HCT116 (cell line): ENCODE data around the gene OR9Q1. TPM values are rescaled to one million over a fixed set of nuclear protein-coding genes. Genes with fewer than 3 reads are reported as not detected.

Source experiments
- ATAC-seq: fragments of 200-7000 bp; cut with Tn5 transposase; 2 replicates; pipeline ENCODE4 v1.9.1; 2020; ENCODE audit warnings: mild to moderate bottlenecking, moderate library complexity
- BruUV-seq: library from RNA; stranded (reverse); fragments of 400-500 nt; replicated peaks from 2 replicates; lab custom pipeline; 2021; lab: Mats Ljungman, UMichigan
- CTCF ChIA-PET: fragments of 300-600 bp; sonication (Branson Sonifier 250); formaldehyde crosslinking; loops from one replicate; lab custom pipeline; 2021; ENCODE audit warnings: antibody characterized with exemption; lab: Charles Lee
- POLR2A ChIA-PET: fragments of 300-600, 350-600 bp; sonication (Branson Sonifier 250); formaldehyde crosslinking; loops from one replicate; lab custom pipeline; 2021; ENCODE audit warnings: antibody characterized with exemption; lab: Charles Lee
- RAD21 ChIA-PET, 2 experiments: fragments of 300-600 bp; sonication (Branson Sonifier 250); formaldehyde crosslinking; loops; one replicate each; lab custom pipeline; 2023; ENCODE audit warnings: low total read pairs in 2 of 2; ENCODE audit not compliant: uncharacterized antibody in 2 of 2, unreplicated experiment in 2 of 2, low non-redundant PET in 1 of 2; lab: Charles Lee
- DNase-seq: peaks from one replicate; pipeline ENCODE4 v3.0.0-alpha.2; 2010; ENCODE audit warnings: low read depth, low spot score
- H2AFZ ChIP-seq: fragments of 200-600 bp; shearing (Covaris generic), sonication (generic); 2 replicates; pipeline ENCODE4 v1.6.1; 2017; ENCODE audit warnings: low read depth, mixed run types, mixed read lengths, antibody characterized with exemption, low read length; ENCODE audit not compliant: poor library complexity, severe bottlenecking
- H3K27ac ChIP-seq: 2 replicates; pipeline ENCODE4 v1.5.1; 2012; ENCODE audit warnings: low read depth, low read length
- H3K27me3 ChIP-seq: fragments of 200-600 bp; sonication (generic); 2 replicates; pipeline ENCODE4 v1.6.1; 2016; ENCODE audit warnings: mixed run types, low read length, mixed read lengths; ENCODE audit not compliant: insufficient read depth
- H3K36me3 ChIP-seq, 2 experiments: fragments of 200-500 bp in 1 of 2; fragments of 200-600 bp in 1 of 2; sonication (Bioruptor generic) in 1 of 2; sonication (generic) in 1 of 2; 2 replicates each; pipeline versions ENCODE4 v1.5.1 to v1.6.1; 2014 to 2016; ENCODE audit warnings: low read length in 2 of 2, inconsistent platforms in 1 of 2, mixed read lengths in 1 of 2, mixed run types in 1 of 2; ENCODE audit not compliant: insufficient read depth in 2 of 2, control insufficient read depth in 1 of 2
- H3K4me1 ChIP-seq, 2 experiments: fragments of 200-600 bp in 1 of 2; sonication (generic) in 1 of 2; 2 replicates each; pipeline versions ENCODE4 v1.5.1 to v1.6.1; 2012 to 2017; ENCODE audit warnings: low read length in 2 of 2, inconsistent platforms in 1 of 2, mild to moderate bottlenecking in 1 of 2, mixed read lengths in 1 of 2, mixed run types in 1 of 2, moderate library complexity in 1 of 2; ENCODE audit not compliant: insufficient read depth in 2 of 2, control insufficient read depth in 1 of 2
- H3K4me2 ChIP-seq: fragments of 200-600 bp; sonication (generic); 2 replicates; pipeline ENCODE4 v1.6.1; 2017; ENCODE audit warnings: mixed run types, low read length, mixed read lengths
- H3K4me3 ChIP-seq, 2 experiments: fragments of 200-600 bp in 1 of 2; sonication (generic) in 1 of 2; replicated peaks in 1 of 2; 2 replicates each; pipeline ENCODE4 v1.5.1; 2011 to 2016; ENCODE audit warnings: low read length in 2 of 2, control low read depth in 1 of 2, low read depth in 1 of 2, mild to moderate bottlenecking in 1 of 2, mixed read lengths in 1 of 2, mixed run types in 1 of 2
- H3K79me2 ChIP-seq: fragments of 200-600 bp; sonication (generic); 2 replicates; pipeline ENCODE4 v1.6.1; 2017; ENCODE audit warnings: mild to moderate bottlenecking, mixed run types, low read length, moderate library complexity, mixed read lengths; ENCODE audit not compliant: insufficient read depth
- H3K9ac ChIP-seq: fragments of 200-600 bp; sonication (generic); 2 replicates; pipeline ENCODE4 v1.6.1; 2016; ENCODE audit warnings: low read length, mixed read lengths
- H3K9me2 ChIP-seq: fragments of 200-600 bp; sonication (generic), shearing (Covaris generic); 2 replicates; pipeline ENCODE4 v1.6.1; 2017; ENCODE audit warnings: mixed run types, mild to moderate bottlenecking, moderate library complexity; ENCODE audit not compliant: insufficient read depth
- H3K9me3 ChIP-seq, 2 experiments: fragments of 200-500 bp in 1 of 2; fragments of 200-600 bp in 1 of 2; sonication (Bioruptor generic) in 1 of 2; sonication (generic) in 1 of 2; 2 replicates each; pipeline ENCODE4 v1.6.1; 2014 to 2017; ENCODE audit warnings: low read length in 2 of 2, mixed read lengths in 2 of 2, inconsistent platforms in 1 of 2, low read depth in 1 of 2, mild to moderate bottlenecking in 1 of 2, mixed run types in 1 of 2, moderate library complexity in 1 of 2; ENCODE audit not compliant: control insufficient read depth in 1 of 2, insufficient read depth in 1 of 2
- H4K20me1 ChIP-seq: fragments of 200-600 bp; sonication (generic), shearing (Covaris generic); 2 replicates; pipeline ENCODE4 v1.6.1; 2017; ENCODE audit warnings: mixed run types, mild to moderate bottlenecking, moderate library complexity; ENCODE audit not compliant: insufficient read depth
- CBX3 ChIP-seq: IDR thresholded peaks from 2 replicates; pipeline ENCODE4 v1.6.1; 2012; ENCODE audit warnings: low read depth
- CEBPB ChIP-seq: IDR thresholded peaks from 2 replicates; pipeline ENCODE4 v1.6.1; 2012; ENCODE audit warnings: low read depth
- ELF1 ChIP-seq: IDR thresholded peaks from 2 replicates; pipeline ENCODE4 v1.6.1; 2012; ENCODE audit warnings: low read depth, borderline replicate concordance
- EZH2phosphoT487 ChIP-seq: fragments of 200-600 bp; IDR thresholded peaks from 2 replicates; pipeline ENCODE4 v1.6.1; 2018; ENCODE audit warnings: antibody characterized with exemption, borderline replicate concordance
- JUND ChIP-seq: IDR thresholded peaks from 2 replicates; pipeline ENCODE4 v1.6.1; 2012
- POLR2A ChIP-seq: IDR thresholded peaks from 2 replicates; pipeline ENCODE4 v1.7.0; 2011; ENCODE audit warnings: borderline replicate concordance; ENCODE audit not compliant: insufficient read depth, insufficient read length; ENCODE audit errors: extremely low read depth
- POLR2AphosphoS5 ChIP-seq: IDR thresholded peaks from 2 replicates; pipeline ENCODE4 v1.6.1; 2011; ENCODE audit warnings: mild to moderate bottlenecking, low read depth, low read length, moderate library complexity
- REST ChIP-seq: IDR thresholded peaks from 2 replicates; pipeline ENCODE4 v1.6.1; 2012; ENCODE audit warnings: low read depth
- SIN3A ChIP-seq: IDR thresholded peaks from 2 replicates; pipeline ENCODE4 v1.6.1; 2012; ENCODE audit warnings: low read depth
- SP1 ChIP-seq: IDR thresholded peaks from 2 replicates; pipeline ENCODE4 v1.6.1; 2012; ENCODE audit warnings: low read depth
- ZFX ChIP-seq: fragments of 450-650 bp; IDR thresholded peaks from 2 replicates; pipeline ENCODE4 v1.6.1; 2017
- intact Hi-C: fragments of 100-400 bp; cut with micrococcal nuclease; formaldehyde crosslinking; loops from 2 replicates; pipeline ENCODE4 v1.10.0; 2022
- total RNA-seq: library from RNA; stranded (reverse); gene quantifications from one replicate; pipeline ENCODE4 v1.2.1, GENCODE V29; 2021; ENCODE audit not compliant: unreplicated experiment
- TF ChIP-seq, protein P1 (sequence below): IDR thresholded peaks from 2 replicates; pipeline ENCODE4 v1.6.1; 2012

OR9Q1 gene
- total RNA-seq, 1 experiment from 2014 or later, result not detected

GRCh38 chr11:58125469-58125868, 101.8 kb downstream of the OR9Q1 start, which contains the start of gene OR9I1:
Gene OR9I1, minus strand, starts transcription at chr11:58125530. Its CDS starts 6,086 bp downstream, at chr11:58119444.
- intact Hi-C loops, result loop anchor here (10.0 kb wide), 1 partner anchor 49 kb away; no protein-coding TSS in a partner anchor
- Histone ChIP-seq H3K27me3 (0 out of 2 replicates have a peak, but pooled peaks cover 13% of the 10 kb centered on the region), H3K4me3 (no peak within 1 kb of the TSS), H3K9me2 (no peaks in the 10 kb centered on the region), H3K79me2 (no peaks in the 10 kb centered on the region), H3K9ac (no peak within 1 kb of the TSS), H4K20me1 (no peaks in the 10 kb centered on the region), H2AFZ (no peak within 1 kb of the TSS), H3K4me1 (no peaks in the 10 kb centered on the region), H3K9me3 (no peaks in the 10 kb centered on the region), H3K36me3 (no peaks in the 10 kb centered on the region; a peak in 1 of 4 replicates), H3K4me2 (no peak within 1 kb of the TSS), H3K27ac (no peak within 1 kb of the TSS)
- no TSS peak for BruUV-seq
- RAD21 ChIA-PET, result interaction anchor here in 1 of 2 experiments (0.6 kb wide), 1 partner anchor 46 kb away, joined by 3 read pairs; no protein-coding TSS in a partner anchor
- CTCF ChIA-PET, result no interaction called here
- POLR2A ChIA-PET, result interaction anchor here (0.6 kb wide), 2 partner anchors 12 to 1071 kb away, joined by 3 to 5 read pairs; no protein-coding TSS in a partner anchor
- ATAC-seq, result no peak
- TF ChIP-seq CBX3 (no peak), REST (0 out of 2 replicates have a peak, but pooled peaks have one; percentile 10)
- DNase-seq, result no peak

DNA sequence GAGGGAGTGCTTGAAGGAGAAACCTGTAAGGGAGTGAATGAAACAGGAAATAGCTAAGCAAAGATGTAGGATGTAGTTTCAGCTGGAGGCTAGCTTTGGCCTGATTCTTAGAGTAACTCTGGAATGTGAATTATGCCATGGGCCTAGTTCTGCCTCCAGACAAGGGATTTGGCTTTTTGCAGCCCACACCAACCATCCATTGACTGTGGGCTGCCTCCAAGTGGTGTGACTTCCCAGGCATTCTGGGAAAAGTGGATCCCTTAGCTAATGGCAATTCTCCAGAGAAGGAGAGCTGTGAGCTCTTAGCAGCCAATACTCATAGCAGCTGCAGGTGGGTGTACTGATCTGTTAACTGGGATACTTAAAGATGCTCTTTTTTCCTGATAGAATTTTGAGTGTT, 103.7 kb downstream of the OR9Q1 start:
- Histone ChIP-seq H3K27me3 (0 out of 2 replicates have a peak, but pooled peaks cover 11% of the 10 kb centered on the region), H3K79me2 (no peaks in the 10 kb centered on the region)
- no TSS peak for BruUV-seq
- TF ChIP-seq EZH2phosphoT487 (no peak), SP1 (no peak), POLR2A (no peak), JUND (no peak), ZFX (no peak), CEBPB (no peak), REST (no peak), POLR2AphosphoS5 (no peak), SIN3A (no peak), ELF1 (no peak)
- TF ChIP-seq, protein P1, sequence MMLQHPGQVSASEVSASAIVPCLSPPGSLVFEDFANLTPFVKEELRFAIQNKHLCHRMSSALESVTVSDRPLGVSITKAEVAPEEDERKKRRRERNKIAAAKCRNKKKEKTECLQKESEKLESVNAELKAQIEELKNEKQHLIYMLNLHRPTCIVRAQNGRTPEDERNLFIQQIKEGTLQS, result no peak

More for the DNA sequence above, 103.7 kb downstream of the OR9Q1 start:
- H3K4me3 ChIP-seq, result no peak overlapping the region
- DNase-seq (no peak), ATAC-seq (no peak)
- H3K9me2 ChIP-seq, result no peaks in the 10 kb centered on the region
- ChIA-PET POLR2A (no interaction called here), RAD21 (no interaction called here), CTCF (no interaction called here)
- no peaks in the 10 kb centered on the region for H3K9me3 ChIP-seq
- intact Hi-C loops, result loop anchor here (10.0 kb wide), 1 partner anchor 47 kb away; no protein-coding TSS in a partner anchor
- H4K20me1 ChIP-seq, result no peaks in the 10 kb centered on the region
- no peak overlapping the region for H2AFZ ChIP-seq
- no peak overlapping the region for H3K9ac ChIP-seq
- H3K4me2 ChIP-seq, result no peak overlapping the region
- H3K36me3 ChIP-seq, result no peaks in the 10 kb centered on the region; a peak in 1 of 4 replicates
- no peak overlapping the region for H3K27ac ChIP-seq
- H3K4me1 ChIP-seq, result no peaks in the 10 kb centered on the region
